Dendritic cell treated with granulocyte-macrophage colony-stimulating factor and Interleukin-4, amounts not matched to agents 40 ng/mL and 50 ng/mL, for 4 days (primary cell): ENCODE results near the gene AADAC.

ENCODE experiments used
- H3K27ac Mint-ChIP-seq: one replicate; pipeline ENCODE4 v1.8.0; 2022; ENCODE audit warnings: mild to moderate bottlenecking, mixed read lengths
- H3K27me3 Mint-ChIP-seq: one replicate; pipeline ENCODE4 v1.8.0; 2022; ENCODE audit warnings: mild to moderate bottlenecking, mixed read lengths
- H3K36me3 Mint-ChIP-seq: one replicate; pipeline ENCODE4 v1.8.0; 2022; ENCODE audit warnings: low read depth, mixed read lengths
- H3K4me1 Mint-ChIP-seq: one replicate; pipeline ENCODE4 v1.8.0; 2022; ENCODE audit warnings: low read depth, mixed read lengths
- H3K4me3 Mint-ChIP-seq: one replicate; pipeline ENCODE4 v1.8.0; 2022; ENCODE audit warnings: mild to moderate bottlenecking, moderate library complexity, mixed read lengths
- H3K9me3 Mint-ChIP-seq: one replicate; pipeline ENCODE4 v1.8.0; 2022; ENCODE audit warnings: mixed read lengths
- intact Hi-C: fragments of 100-400 bp; cut with micrococcal nuclease; formaldehyde crosslinking; loops from one replicate; pipeline ENCODE4 v1.15.0; 2022

AADAC gene

GRCh38 chr3:151875759-151876158 is 61.8 kb downstream of the AADAC start:
- H3K9me3 Mint-ChIP-seq, result no peaks in the 10 kb centered on the region
- H3K27ac Mint-ChIP-seq, result peak overlapping the region; percentile 92
- H3K36me3 Mint-ChIP-seq, result peaks cover 27% of the 10 kb centered on the region
- intact Hi-C loops, result loop anchor here (5.0 kb wide), 1 partner anchor 42 kb away; no protein-coding TSS in a partner anchor
- no peaks in the 10 kb centered on the region for H3K27me3 Mint-ChIP-seq
- H3K4me3 Mint-ChIP-seq, result peak overlapping the region; percentile 97
- peaks cover 19% of the 10 kb centered on the region for H3K4me1 Mint-ChIP-seq

GRCh38 chr3:151877269-151877668 is 63.4 kb downstream of the AADAC start:
- Mint-ChIP-seq H3K27me3 (no peaks in the 10 kb centered on the region), H3K4me1 (peaks cover 26% of the 10 kb centered on the region), H3K27ac (no peak overlapping the region), H3K4me3 (no peak overlapping the region), H3K36me3 (peaks cover 42% of the 10 kb centered on the region), H3K9me3 (no peaks in the 10 kb centered on the region)
- intact Hi-C loops, result loop anchor here (5.0 kb wide), 1 partner anchor 40 kb away; no protein-coding TSS in a partner anchor
